Lower leg skin (tissue), 3 donors: ENCODE measurements around the gene PGPEP1.

Experiments used
- POLR2A ChIP-seq, 2 donors: fragments of 450-650 bp; IDR thresholded peaks; one replicate each; pipeline ENCODE4 v1.6.1; 2016 to 2017; ENCODE audit warnings: antibody characterized with exemption in 2 of 2, mild to moderate bottlenecking in 1 of 2, moderate library complexity in 1 of 2
- TF ChIP-seq, protein P1 (sequence below), 3 donors: fragments of 450-650 bp; IDR thresholded peaks; one replicate each; pipeline ENCODE4 v1.5.1; 2016; ENCODE audit warnings: antibody characterized with exemption in 3 of 3, mild to moderate bottlenecking in 3 of 3, moderate library complexity in 2 of 3

GRCh38 chr19:18385359-18385674 is 44.9 kb downstream of the PGPEP1 start:
- TF ChIP-seq POLR2A (IDR thresholded peaks at IDR 0.05), result no peak
- TF ChIP-seq, protein P1, sequence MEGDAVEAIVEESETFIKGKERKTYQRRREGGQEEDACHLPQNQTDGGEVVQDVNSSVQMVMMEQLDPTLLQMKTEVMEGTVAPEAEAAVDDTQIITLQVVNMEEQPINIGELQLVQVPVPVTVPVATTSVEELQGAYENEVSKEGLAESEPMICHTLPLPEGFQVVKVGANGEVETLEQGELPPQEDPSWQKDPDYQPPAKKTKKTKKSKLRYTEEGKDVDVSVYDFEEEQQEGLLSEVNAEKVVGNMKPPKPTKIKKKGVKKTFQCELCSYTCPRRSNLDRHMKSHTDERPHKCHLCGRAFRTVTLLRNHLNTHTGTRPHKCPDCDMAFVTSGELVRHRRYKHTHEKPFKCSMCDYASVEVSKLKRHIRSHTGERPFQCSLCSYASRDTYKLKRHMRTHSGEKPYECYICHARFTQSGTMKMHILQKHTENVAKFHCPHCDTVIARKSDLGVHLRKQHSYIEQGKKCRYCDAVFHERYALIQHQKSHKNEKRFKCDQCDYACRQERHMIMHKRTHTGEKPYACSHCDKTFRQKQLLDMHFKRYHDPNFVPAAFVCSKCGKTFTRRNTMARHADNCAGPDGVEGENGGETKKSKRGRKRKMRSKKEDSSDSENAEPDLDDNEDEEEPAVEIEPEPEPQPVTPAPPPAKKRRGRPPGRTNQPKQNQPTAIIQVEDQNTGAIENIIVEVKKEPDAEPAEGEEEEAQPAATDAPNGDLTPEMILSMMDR (IDR thresholded peaks at IDR 0.05), result no peak
